Hypothalamus (tissue), 51 donors: Measurements from ENCODE around the gene PLB1.
A peak's percentile ranks its signal among the peaks of the same experiment; 100 is the strongest.

Source experiments
- DNase-seq, 51 donors: peaks; one replicate each; lab custom pipeline; 2025; lab: John Stamatoyannopoulos, UW

Gene PLB1

GRCh38 chr2:28557389-28558131 is 61.7 kb downstream of the PLB1 start:
- DNase-seq: no peak

- DNase-seq: peak in 4 of 51 donors; percentile 3 to 20 (median 10)
These were observed 62.4 kb downstream of the PLB1 start for GRCh38 chr2:28558158-28558820.

- DNase-seq: no peak
These were observed 63.1 kb downstream of the PLB1 start for GRCh38 chr2:28558918-28559317.

- DNase-seq: no peak
These were observed 68.0 kb downstream of the PLB1 start for GRCh38 chr2:28563869-28564268.

- DNase-seq: no peak
These were observed 68.5 kb downstream of the PLB1 start for GRCh38 chr2:28564346-28564745.

GRCh38 chr2:28565033-28565432 is 69.2 kb downstream of the PLB1 start:
- DNase-seq: no peak

- no peak for DNase-seq
These were observed 69.9 kb downstream of the PLB1 start for GRCh38 chr2:28565720-28566295.

GRCh38 chr2:28566521-28567041 is 70.7 kb downstream of the PLB1 start:
- peak; percentile 22 to 90 (median 72) for DNase-seq

GRCh38 chr2:28567061-28567471 is 71.2 kb downstream of the PLB1 start:
- peak in 7 of 51 donors; percentile 21 to 59 (median 32) for DNase-seq

- no peak for DNase-seq
These were observed 72.2 kb downstream of the PLB1 start for GRCh38 chr2:28568036-28568435.

- no peak for DNase-seq
These were observed 72.7 kb downstream of the PLB1 start for GRCh38 chr2:28568533-28568932.

GRCh38 chr2:28570431-28570830 is 74.6 kb downstream of the PLB1 start:
- no peak for DNase-seq

- no peak for DNase-seq
These were observed 80.9 kb downstream of the PLB1 start for GRCh38 chr2:28576714-28577113.

GRCh38 chr2:28577791-28578680 is 82.2 kb downstream of the PLB1 start:
- DNase-seq: no peak

GRCh38 chr2:28578774-28579173 is 82.9 kb downstream of the PLB1 start:
- no peak for DNase-seq

- DNase-seq: no peak
These were observed 83.7 kb downstream of the PLB1 start for GRCh38 chr2:28579606-28580005.

GRCh38 chr2:28580078-28580477 is 84.2 kb downstream of the PLB1 start:
- no peak for DNase-seq

GRCh38 chr2:28581312-28581711 is 85.5 kb downstream of the PLB1 start:
- DNase-seq: no peak

- no peak for DNase-seq
These were observed 86.3 kb downstream of the PLB1 start for GRCh38 chr2:28582152-28582551.

- no peak for DNase-seq
These were observed 86.7 kb downstream of the PLB1 start for GRCh38 chr2:28582595-28582994.
